Stomach (tissue), 4 donors: ENCODE results near the gene DDT.

Experiments used
- CTCF ChIP-seq, 7 experiments: fragments of 450-650 bp in 4 of 7; fragments of 200-600 bp in 3 of 7; sonication (generic) in 3 of 7; IDR thresholded peaks; one replicate each; pipeline ENCODE4 v1.5.1; 2016 to 2019; ENCODE audit warnings: antibody characterized with exemption in 7 of 7, control low read depth in 2 of 7, mild to moderate bottlenecking in 1 of 7
- EP300 ChIP-seq: sonication (generic); formaldehyde crosslinking; IDR thresholded peaks from one replicate; pipeline ENCODE4 v1.6.1; 2017; ENCODE audit warnings: antibody characterized with exemption
- POLR2A ChIP-seq, 4 donors: fragments of 450-650 bp; IDR thresholded peaks; one replicate each; pipeline ENCODE4 v1.6.1; 2016; ENCODE audit warnings: antibody characterized with exemption in 4 of 4, control low read depth in 2 of 4, mild to moderate bottlenecking in 1 of 4, moderate library complexity in 1 of 4

- no peak for TF ChIP-seq POLR2A (IDR thresholded peaks at IDR 0.05)
- TF ChIP-seq CTCF (IDR thresholded peaks at IDR 0.05), result peak in 2 of 7 experiments; percentile 29 to 50
- TF ChIP-seq EP300, result no peak
Observed at GRCh38 chr22:23984430-23984829, 10.2 kb upstream of the DDT start.
